HT1080 (cell line): Measurements from ENCODE around the gene UBR3. TPM values are rescaled to one million over a fixed set of nuclear protein-coding genes. Genes with fewer than 3 reads are reported as not detected.
"Not testable (repeated sequence)": the region's sequence is repeated elsewhere in the genome, so short reads cannot be mapped to it uniquely, and the experiment has no call there.

Experiments
- DNase-seq: peaks from one replicate; pipeline ENCODE4 v3.0.0-alpha.2; 2015; ENCODE audit warnings: low read depth
- total RNA-seq: library from RNA; depleted of rRNA; stranded (reverse); fragments of >200 nt; shearing (Covaris generic); gene quantifications from 2 replicates; pipeline ENCODE4 v1.2.3, GENCODE V29; 2014

The UBR3 gene
- total RNA-seq, 1 experiment from 2014 or later, result 14.0 TPM

DNA sequence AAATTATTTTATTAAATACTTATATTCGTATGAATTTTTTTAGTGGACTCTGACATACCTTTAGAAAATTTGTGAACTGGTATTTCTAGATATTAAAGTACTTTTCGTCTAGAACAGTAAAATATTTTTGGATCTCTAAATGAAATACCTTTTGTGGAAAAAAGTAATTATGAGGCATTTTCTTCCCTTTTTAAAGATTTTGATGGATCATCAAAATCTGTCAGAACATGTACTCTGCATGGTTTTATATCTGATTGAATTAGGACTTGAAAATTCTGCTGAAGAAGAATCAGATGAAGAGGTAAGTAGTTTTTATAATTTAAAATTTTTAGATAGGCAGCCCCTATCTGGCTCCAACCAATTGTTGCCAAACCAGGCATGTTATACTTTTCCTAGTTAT lies 118.8 kb downstream of the UBR3 start:
- DNase-seq, result no peak

DNA sequence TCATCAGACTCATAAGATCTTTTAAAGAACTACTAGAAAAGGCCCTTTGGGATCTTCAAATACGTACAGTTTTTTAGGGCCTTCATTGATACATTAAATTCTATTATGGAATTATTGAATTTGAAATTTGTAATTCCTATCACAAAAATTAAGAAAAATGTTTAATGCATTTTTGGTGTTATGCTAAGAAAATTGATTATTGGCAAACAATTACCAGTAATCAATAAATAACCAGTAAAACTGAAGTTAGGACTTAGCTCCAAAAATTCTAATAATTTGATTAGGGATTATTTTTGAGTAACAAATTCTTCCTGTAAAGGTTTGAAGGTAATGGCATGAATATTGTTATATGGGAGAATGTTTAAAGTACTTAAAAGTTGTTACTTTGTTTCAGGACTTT lies 119.3 kb downstream of the UBR3 start:
- no peak for DNase-seq

DNA sequence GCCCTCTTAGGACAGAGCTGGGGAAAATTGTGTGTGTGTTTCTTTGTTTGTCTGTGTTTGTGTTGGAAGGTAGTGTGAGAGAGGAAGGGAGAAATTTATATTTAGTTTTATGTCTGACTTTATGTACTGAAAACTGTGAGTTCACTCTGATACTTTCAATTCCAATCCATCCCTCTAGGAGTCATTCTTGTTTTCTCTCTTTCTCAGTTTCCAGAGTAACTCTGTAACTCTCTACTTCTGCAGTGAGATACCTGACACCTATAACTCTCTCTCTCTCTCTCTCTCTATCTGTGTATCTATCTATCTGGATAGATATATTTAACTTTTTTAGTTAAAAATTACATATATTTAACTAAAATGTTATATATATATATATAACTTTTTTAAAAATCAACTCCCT lies 128.7 kb downstream of the UBR3 start:
- DNase-seq, result no peak

DNA sequence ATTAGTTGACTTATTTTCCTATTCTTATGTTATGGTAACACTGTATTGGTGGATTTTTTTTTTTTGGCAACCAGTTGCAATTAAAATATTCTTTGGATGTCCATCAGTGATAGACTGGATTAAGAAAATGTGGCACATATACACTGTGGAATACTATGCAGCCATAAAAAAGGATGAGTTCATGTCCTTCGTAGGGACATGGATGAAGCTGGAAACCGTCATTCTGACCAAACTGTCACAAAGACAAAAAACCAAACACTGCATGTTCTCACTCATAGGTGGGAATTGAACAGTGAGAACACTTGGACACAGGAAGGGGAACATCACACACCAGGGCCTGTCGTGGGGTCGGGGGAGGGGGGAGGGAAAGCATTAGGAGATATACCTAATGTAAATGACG lies 130.0 kb downstream of the UBR3 start:
- not testable (repeated sequence) for DNase-seq

DNA sequence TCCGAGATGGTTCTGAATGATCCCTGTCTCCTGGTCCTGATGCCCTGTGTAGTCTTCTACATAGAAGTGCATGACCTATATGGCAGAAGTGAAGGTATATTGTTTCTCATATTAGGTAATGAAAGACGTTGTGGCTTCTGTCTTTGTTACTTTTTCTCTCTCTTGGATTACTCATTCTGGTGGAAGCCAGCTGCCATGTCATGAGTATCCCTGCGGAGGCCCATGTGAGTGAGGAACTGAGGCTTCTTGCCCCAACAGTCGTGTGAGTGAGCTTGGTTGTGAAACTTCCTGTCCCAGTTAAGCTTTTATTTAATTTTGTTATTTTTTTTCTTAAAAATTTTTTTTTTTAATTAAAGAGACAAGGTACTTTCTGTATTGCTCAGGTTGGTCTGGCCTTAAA lies 134.7 kb downstream of the UBR3 start:
- DNase-seq, result peak; percentile 67

DNA sequence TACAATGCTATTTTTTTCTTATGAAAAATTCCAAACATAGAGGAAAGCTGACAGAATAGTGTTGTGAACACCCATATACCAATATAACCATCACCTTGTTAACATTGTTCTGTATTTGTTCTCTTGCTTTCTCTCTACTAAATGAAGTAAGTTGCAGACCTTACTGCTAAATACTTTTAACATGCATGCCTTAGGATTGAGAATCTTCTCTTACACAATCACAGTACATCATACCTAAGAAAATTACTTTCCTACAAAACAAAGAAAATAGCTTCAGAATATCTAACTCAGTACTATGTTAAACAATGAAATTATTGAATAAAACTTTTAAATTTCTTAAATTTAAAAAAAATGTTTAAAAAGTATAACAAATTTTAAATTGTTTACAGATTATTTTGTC lies 136.5 kb downstream of the UBR3 start:
- DNase-seq, result no peak

DNA sequence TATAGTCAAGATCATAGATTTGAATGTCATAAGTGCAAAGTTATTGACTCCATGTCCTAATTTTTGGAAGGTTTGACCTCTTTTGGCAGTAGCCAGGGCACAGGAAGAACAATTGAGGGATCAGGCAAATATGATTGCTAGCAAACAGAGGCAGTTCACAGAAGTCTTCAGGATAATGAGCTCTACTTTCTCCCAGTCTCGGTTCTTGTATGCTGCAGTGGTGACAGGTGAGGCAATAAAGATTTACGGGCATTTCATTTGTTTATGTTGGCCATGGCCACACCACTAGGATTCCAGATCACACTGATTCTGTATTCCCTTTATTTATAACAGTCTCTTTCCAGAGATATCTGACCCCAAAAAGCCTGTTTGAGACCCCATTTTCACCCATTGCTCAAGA lies 137.5 kb downstream of the UBR3 start:
- no peak for DNase-seq

DNA sequence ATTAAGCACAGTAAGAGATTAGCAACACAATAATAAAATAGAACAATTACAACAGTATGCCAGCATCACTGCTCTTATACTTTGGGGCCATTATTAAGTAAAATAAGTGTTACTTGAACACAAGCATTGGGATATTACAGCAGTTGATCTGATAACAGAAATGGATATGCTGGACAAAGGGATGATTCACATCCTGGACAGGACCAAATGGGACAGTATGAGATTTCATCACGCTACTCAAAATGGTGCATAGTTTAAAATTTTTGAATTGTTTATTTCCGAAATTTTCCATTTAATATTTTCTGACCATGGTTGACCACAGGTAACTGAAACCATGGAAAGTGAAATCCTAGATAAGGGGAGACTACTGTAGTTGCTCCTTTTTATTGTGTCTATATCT lies 138.2 kb downstream of the UBR3 start:
- DNase-seq, result peak; percentile 5

DNA sequence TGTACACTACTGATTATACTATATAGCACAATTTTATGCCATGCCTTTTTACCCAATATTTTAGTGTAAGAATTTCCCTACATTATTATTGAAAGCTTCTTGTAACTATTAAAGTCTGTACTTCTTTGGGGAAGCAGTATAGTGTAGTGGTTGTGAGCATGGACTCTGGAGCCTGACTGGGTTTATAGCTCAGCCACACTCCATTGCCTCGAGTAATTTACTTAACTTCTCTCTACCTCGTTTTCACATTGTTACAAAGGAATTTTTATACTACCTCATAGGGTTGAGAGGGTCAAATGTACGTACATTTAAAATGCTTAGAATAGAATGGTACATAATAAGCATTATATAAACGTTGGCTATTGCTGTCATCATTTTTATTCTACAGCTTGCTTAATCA lies 139.2 kb downstream of the UBR3 start:
- DNase-seq, result no peak

DNA sequence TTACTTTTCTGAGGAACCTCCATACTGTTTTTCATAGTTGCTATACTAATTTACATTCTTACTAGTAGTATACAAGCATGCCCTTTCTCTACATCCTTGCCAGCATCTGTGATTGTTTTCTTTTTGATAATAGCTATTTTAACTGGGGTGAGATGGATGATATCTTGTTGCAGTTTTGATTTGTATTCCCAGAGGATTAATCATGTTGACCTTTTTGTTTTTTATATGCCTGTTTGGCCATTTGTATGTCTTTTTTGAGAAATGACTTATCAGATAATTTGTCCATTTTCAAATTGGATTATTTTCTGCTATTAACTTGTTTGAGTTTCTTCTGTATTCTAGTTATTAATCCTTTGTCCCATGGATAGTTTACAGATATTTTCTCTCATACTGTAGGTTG lies 141.5 kb downstream of the UBR3 start:
- no peak for DNase-seq

DNA sequence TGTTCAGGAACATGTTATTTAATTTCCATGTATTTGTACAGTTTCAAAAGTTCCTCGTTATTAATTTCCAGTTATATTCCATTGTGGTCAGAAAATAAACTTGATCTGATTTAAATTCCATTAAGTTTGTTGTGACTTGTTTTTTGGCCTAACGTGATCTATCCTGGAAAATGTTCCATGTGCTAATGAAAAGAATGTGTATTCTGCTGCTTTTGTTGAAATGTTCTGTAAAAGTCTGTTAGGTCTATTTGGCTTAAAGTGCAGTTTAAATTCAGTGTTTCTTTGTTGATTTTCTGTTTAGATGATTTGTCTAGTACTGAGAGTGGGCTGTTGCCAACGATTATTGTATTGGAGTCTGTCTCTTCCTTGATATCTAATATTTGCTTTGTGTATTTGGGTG lies 148.0 kb downstream of the UBR3 start:
- DNase-seq, result no peak

DNA sequence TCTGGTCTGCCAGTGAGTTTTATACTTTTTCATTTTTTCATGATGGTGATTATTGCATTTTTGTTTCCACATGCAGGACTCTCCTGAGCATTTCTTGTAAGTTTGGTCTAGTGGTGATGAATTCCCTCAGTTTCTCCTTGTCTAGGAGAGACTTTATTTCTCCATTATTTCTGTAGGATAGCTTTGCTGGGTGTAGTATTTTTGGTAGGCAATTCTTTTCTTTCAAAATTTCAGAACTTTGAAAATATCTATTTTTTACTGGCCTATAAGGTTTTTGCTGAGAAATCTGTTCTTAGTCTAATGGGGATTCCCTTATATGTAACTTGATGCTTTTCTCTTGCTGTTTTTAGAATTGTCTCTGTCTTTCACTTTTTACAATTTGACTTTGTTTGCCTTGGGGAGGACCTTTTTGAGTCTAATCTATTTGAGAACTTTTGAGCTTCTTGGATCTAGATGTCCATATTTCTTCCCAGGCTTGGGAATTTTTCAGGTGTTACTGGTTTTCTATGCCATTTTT lies 149.1 kb downstream of the UBR3 start:
- no peak for DNase-seq

DNA sequence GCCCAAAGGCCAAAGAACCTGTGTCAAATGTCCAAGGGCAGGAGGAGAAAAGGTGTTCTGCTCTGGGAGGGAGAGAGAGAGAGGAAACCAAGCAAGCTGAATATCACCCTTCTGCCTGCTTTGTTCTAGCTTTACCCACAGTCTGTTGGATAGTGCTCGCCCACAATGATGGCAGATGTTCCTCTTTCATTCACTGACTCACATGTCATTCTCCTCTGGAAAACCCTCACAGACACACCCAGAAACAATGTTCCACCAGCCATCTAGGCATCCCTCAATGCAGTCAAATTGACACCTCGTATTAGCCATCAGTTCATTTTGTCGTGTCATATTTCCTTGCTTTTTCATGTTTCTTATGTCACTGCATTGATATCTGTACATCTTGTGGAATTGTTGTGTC lies 150.3 kb downstream of the UBR3 start:
- no peak for DNase-seq

DNA sequence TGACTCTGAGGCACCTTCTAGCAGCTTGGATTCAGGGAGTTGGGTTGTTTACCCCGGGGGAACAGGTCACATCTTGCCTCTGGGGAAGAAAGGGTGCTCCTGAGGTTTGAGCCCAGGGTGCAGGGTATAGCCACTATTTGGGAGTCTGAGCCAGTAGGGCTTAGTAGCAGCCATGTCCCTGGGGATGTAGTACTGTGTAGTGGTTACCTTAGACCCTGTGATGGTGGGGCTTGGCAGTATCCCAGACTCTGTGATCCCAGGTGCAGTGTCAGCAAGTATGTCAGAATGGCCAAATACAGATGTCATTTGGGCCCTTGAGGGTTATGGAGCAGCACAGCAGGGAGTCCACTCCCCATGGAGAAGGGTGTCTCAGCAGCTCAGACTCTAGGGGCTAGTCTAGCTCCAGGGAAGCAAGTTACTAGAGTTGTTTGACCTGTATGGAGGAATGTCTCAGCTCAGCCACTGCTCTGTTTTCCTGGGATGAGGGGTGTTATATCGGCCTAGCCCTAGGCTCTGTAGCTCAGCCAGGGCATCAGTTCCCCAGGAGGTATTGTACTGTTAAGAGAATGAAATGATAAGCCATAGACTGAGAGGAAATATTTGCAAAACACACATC lies 151.3 kb downstream of the UBR3 start:
- DNase-seq, result no peak

DNA sequence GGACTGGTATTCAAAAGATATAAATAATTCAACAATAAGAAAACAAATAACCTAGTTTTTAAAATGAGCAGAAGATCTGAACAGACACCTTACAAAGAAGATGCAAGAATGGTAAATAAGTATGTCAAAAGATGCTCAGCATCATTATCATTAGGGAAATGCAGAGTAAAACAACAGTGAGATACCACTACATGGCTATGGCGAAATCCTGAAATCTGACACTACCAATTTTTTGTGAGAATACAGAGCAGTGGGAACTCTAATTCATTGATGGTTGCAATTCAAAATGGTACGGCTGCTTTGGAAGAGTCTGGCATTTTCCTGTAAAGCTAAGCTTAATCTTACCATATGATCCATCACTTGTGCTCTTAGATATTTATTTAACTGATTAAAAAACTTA lies 151.8 kb downstream of the UBR3 start:
- DNase-seq, result no peak

DNA sequence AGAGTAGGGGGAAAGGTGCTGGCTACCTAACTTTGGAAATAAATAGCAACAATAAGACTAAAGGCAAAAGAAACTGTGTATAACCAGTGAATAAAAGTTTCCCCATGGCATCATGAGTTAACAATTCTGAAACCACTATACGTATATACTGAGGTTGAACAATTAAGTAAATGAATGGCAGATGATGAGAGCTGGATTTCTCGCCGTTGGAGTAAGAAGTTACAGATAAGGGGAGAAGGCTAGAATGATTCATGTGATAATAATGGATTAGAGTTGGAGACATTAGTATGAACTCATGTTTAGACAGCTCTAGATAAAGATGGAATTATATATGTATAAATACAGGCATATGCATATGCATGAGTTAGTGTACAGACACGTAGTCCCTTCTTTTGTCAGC lies 152.7 kb downstream of the UBR3 start:
- DNase-seq, result no peak

DNA sequence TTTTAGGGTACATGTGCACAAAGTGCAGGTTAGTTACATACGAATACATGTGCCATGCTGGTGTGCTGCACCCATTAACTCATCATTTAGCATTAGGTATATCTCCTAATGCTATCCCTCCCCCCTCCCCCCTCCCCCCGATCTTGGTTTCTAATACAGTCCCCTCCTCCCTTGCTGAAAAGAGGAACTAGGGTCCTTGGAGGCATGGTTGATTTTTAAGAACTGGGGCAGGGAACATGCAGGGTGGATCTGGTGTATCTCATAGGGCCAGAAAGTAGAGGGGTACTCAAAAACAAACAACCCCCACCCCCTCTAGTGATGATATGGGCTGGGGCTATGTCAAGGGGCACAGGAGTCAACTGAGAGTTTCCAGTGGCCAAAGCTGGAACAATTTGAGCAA lies 153.4 kb downstream of the UBR3 start:
- no peak for DNase-seq

DNA sequence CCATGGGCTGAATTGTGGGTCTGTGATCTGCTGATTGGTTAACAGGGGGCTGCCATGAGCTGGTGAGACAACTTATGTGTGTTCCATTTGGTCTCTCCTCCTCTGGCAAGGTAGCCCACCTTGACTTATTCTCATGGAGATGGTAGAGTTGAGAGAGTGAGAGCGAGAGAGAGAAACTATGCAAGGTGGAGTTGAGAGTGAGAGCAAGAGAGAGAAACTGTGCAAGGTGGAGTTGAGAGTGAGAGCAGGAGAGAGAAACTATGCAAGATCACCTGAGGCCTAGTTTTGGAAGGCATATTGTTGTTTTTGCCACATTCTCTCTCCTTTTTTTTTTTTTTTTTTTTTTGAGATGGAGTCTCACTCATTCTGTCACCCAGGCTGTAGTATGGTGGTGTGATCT lies 155.7 kb downstream of the UBR3 start:
- DNase-seq, result no peak

DNA sequence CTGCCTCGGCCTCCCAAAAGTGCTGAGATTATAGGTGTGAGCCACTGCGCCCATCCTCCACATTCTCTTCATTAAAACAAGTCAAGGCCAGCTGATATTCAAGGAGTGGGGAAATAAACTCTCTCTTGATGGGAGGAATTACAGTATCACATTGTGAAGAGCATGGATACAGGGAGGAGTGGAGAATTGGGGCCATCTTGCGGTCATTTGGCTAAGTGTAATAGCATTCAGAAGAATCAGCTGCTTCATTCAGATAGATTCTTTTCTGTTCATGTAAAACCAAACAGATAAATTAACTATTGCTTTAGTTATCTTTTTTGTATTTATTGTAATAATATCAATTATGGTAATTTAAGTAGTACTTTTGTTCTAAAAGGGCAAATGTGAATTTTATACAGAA lies 156.3 kb downstream of the UBR3 start:
- DNase-seq, result no peak

DNA sequence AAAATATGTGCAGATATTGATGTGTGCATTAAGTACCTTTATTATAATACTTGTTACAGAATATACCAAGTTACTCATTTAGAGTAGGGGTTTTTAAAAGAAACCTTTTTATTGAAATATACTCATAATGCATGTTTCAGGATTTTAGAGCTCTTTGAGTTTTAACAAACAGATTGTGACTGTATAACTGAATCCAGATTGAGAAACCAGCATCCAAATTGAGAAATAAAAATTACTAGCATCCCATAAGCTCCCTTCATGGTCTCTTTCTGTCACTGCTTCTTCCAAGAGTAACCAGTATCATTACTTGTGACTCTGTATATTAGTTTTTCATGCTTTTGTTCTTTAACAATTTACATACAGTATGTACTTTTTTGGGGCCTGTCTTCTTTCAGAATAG lies 156.9 kb downstream of the UBR3 start:
- DNase-seq, result no peak

DNA sequence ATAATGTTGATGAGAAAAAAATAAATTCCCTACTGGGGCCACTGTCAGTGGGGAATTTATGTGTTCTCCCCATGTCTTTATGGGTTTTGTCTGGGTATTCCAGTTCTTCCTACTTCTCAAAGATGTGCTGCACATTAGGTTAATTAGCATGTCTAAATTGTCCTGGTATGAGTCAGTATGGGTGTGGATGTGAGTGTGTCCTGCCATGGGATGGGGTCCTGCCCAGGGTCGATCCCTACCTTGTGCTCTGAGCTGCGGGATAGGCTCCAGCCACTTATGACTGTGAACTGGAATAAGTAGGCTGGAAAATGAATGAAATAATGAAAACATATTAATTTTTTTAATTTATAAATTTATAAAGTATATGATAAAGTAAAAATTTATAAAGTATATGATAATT lies 167.5 kb downstream of the UBR3 start:
- no peak for DNase-seq

DNA sequence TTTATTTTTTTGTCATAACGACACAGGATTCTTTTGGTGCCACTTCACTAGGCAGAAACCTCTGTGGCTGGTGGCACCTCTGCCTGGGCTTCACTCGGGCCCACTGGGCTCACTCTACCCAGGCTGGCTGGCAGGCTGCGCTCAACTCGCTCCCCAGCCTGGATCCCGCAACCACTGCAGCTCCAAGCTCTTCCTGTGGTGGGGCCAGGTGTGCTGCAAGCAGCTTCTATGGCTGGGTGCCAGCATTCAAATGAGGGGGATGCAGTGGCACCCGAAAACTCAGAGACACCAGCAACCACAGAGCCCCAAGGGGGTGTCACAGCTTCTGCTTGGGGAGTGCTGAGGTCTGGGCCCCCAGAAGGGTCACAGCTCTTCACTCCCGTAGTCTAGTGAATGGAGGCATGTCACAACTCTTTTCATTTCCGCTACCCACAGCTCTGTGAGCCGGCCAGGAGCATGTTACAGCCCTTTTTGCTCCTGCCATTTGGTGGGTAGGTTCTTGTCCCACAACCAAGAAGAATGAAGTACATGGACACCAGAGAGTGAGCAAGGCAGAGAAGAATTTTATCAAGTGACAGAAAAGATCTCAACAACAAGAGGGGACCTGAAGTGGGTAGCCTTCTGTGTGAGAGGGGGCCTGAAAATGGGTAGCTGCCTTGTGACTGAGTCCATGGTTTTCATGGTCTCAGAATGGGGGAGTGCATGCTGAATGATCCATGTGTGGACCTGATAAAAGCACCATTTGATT lies 170.1 kb downstream of the UBR3 start:
- DNase-seq, result no peak

DNA sequence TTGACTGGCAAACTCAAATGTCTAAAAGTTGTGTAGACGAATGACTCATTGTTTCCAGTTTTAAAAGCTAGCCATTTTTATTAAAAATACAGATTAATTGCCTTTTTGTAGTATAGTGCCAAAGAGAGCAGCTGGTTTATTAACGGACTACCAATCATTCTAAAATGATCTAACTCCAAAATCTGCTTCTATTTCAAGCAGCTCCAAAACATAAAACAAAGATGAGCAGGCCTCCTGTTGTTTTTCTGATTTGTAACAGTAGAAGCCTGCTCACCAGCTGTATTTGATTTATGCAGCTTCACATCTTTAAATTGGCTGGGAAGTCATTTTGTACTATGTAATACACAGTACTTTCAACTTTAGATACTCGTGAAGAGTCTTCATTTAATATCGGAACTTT lies 171.8 kb downstream of the UBR3 start:
- DNase-seq, result no peak
